GM21528 (cell line): ENCODE data around the gene NEDD4L.

ENCODE experiments used
- ATAC-seq: cut with Tn5 transposase; IDR thresholded peaks from one replicate; pipeline ENCODE4 v1.9.1; 2021; ENCODE audit warnings: mild to moderate bottlenecking, moderate library complexity; ENCODE audit not compliant: unreplicated experiment, low FRiP score

NEDD4L gene

DNA sequence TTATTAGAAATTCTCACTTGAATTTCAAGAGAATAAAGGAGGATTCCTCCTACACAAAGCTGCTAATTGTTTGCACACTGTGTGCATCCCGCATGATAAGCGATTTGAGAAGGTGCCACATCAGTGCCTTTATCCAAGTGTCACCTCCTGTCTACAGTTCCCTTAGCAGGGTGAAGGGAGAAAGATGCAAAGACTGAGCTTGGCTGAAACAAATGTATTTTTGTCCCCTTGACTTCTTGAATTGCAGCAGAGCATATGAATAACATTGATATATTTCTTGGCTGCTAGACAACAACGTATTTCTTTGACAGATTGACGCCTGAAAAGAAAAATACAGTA, 255.1 kb downstream of the NEDD4L start:
- no peak for ATAC-seq

GRCh38 chr18:58299936-58300335, 255.9 kb downstream of the NEDD4L start:
- no peak for ATAC-seq

DNA sequence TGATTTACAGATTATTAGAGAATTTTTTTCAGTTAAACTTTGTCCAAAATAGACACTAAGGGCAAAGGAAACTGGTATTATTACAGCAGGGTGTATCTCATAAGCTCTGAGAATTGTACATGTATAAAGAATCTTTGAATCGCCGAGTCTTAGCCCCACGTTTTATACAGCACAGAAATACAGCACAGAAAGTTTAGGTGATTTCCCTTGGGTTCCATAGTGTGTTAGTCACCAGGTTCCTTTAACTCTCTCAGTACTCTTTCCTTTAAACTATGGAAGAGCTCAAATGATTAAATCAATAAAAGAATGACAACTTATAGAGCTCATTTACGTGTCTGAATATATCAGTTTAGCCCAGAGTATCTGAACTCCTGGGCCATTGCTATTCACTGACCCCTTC, 256.8 kb downstream of the NEDD4L start:
- ATAC-seq, result no peak

GRCh38 chr18:58302811-58303210, 258.8 kb downstream of the NEDD4L start:
- no peak for ATAC-seq

- ATAC-seq, result peak; percentile 67
These were observed 259.3 kb downstream of the NEDD4L start for GRCh38 chr18:58303363-58303762.

GRCh38 chr18:58305792-58306191, 261.8 kb downstream of the NEDD4L start:
- no peak for ATAC-seq

DNA sequence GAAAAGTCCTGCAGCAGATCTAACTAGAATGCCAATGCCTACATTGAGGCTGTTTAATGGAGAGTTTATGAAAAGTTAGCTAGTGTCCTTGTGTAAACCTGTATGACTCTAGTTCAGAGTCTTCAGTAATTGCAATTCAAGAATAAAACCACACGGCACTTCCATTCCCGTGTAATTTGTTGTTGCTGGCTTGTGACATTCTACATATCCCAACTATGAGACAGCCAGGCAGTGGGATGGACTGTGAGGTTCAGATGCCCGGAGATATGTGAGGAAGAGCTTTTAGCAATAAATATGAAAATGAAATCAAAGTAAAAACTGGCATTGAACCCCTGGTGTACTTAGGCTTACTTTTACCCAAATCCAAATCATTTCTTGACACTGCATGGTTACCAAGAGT, 263.4 kb downstream of the NEDD4L start:
- no peak for ATAC-seq

DNA sequence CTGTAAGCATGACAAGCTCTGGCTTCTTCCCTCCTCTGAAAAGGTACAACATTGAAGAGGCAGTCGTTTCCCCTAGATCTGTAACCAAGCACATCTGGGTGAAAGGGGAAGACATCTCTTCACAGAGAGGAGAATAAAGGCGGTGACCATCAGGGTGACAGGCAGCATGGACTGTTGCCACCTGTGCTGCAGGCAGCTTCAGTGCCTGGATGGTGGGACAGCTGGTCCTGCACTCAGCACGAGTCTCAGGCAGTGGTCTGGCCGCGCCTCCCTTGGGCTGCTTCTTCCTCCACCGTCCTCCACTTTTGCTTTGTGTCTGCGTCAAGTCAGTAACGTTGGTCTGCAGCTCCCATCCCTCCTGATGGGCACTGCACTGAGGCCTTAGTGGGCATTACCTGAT, 264.4 kb downstream of the NEDD4L start:
- ATAC-seq, result no peak

DNA sequence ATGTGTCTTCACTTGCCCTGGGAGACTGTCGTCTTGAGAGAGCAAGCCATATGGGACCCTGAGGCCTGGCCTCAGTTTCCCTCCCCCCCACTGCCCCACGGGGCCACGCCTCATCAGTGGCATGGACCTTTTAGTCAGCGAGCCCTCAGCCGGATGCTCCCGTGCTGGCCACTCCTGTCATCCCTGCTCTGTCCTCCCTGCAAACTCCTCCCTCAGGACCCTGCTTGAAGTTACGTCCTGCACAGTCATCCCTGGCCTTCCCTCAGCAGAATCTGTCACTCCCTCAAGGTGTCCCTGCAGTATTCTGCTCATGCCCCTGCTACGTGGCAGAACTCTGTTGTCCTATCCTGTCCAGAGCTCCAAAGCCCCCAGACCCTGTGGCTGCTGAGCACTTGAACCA, 265.1 kb downstream of the NEDD4L start:
- no peak for ATAC-seq

DNA sequence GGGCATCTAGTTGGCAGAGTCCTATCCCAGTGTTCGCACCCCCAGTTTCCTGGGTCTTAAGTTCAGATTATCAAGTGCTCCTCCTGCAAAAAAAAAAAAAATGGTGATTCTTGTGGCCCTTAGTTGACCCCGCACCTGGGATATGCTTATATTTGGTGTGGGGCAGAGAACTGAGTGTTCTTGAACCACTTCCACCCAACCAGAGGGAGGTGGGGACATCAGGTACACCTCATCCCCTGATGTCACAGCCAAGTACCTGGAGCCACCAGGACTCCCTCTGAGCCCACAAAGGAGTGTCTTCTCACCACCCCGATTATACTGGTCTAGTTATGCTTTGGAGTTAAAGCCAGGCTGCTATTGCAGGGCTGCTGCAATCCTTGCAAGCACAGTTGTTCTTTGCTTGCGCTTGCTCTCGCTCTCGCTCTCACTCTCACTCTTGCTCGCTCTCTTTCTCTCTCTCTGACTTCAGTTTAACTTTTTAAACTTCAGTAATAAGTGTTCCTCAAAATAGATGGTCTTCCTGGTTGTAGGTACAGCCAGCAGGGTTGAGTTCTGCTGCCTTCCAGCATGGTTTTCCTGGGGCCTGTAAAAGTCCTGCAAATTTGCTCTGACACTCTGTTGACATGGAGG, 265.7 kb downstream of the NEDD4L start:
- no peak for ATAC-seq

- ATAC-seq, result no peak
These were observed 266.5 kb downstream of the NEDD4L start for GRCh38 chr18:58310517-58310916.

- ATAC-seq, result no peak
These were observed 267.4 kb downstream of the NEDD4L start for GRCh38 chr18:58311390-58311789.

GRCh38 chr18:58313491-58314032, 269.5 kb downstream of the NEDD4L start:
- ATAC-seq, result no peak

DNA sequence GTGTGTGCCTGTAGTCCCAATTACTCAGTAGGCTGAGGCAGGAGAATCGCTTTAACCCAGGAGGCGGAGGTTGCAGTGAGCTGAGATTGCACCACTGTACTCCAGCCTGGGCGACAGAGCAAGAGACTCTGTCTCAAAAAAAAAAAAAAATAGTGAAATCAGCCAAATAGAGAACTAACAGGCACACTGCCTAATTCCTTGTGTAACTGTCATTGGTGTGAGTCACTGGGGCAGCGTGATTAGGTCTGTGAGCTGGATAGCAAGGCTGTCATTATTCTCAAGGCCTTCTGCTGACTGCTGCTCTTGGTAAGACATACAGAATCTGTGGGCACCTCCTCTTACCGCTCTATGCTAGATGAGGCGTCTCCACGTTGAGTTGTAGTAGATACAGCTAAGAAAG, 270.3 kb downstream of the NEDD4L start:
- no peak for ATAC-seq

DNA sequence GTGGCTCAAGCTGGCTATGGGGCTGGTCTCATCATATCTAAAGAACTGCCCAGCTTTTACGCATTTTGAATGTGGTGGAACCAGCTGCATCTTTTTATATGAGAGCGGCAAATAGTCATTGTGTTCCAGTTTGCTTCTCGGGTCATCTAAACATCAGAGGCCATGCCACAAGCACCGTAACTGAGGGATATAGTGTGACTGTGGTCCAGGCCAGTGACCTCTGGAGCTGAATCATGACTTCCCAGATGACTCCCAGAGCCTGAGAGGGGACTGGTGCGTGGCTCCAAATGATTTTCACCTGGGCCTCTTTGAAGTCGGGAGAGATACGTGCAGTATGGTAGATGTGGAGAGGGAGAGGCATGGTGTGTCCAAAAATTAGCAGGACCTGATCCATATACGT, 271.0 kb downstream of the NEDD4L start:
- ATAC-seq, result no peak

DNA sequence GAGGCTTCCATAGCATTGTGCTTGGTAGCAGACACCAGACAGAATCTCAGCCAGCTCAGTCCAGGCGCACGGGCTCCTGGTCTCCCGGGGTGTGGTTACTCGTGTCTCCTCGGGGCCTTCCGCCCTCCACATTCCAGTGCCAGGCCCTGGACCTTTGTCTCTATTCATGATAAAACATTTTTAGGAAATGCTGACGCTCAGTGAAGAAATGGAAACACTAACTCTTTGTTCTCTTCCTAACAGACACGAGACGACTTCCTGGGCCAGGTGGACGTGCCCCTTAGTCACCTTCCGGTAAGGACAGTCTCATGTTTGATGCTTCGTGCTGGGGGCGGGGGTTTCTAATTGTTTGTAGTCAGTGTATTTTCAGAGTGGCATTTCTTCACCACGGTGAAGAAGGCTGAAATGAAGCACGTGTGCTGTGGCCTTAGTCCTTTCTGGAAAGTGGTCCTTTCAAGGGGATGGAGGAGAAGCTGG, 271.8 kb downstream of the NEDD4L start:
- ATAC-seq, result no peak

DNA sequence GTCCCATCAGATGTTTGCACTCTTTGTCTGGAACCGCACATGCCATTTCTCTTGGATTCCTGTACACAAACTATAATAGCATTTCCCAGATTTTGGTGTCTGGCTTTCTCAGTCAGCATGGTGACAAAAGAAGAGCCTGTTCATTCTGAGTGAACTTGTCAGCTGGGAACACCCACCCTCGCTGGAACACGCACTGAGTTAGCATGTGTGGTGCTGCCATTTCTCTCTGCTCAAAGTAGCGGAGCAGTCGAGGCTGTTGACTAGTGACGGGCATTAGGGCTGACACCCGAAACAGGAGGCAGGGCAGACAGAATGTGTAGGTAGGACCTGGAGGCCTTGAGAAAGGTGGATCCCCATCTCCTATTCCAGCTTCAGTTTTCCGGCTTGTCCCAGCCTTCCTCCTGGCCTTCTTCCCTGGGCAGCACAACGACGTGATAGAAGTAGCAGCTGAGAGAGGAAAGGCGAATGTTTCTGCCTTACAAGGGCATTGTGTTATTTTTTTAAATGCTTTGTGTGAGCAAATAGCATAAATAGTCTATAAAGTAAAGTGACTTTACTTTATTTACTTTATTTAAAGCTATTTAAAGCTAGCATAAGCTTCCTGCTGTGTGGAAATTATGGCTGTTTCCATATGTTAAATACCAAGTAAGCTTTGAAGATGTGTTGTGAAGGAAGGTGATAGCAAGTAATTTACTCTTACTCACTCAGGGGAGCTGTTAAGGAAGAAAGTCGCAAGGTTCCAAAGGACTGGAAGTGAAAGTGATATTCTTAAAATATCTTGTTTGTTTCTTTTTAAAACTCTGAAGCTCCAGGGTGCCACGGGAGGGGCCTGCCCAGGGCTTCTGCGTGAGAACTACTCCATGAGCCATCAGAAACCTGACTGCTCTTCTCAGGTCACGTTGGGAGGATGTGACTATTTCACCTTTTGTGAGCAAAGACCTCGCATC, 272.6 kb downstream of the NEDD4L start:
- ATAC-seq, result no peak

DNA sequence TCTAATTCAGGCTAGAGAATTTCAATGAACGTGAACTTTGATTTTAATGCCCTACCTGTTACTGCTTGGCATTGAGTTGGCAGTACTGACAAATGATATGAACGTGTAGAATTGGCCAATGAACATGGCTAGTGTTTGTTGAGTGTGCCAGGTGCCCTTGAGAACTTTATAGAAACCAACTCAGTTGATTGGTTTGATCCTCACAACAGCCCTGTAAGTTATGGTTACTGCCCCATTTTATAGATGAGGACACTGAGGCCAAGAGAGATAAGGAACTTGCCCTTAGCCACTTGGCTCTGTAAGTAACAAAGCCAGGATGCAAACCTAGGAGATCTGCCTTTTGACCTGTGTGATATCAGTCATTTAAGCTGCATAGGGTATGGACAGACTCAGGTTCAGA, 275.7 kb downstream of the NEDD4L start:
- ATAC-seq, result no peak

GRCh38 chr18:58320907-58321561, 277.0 kb downstream of the NEDD4L start:
- no peak for ATAC-seq

DNA sequence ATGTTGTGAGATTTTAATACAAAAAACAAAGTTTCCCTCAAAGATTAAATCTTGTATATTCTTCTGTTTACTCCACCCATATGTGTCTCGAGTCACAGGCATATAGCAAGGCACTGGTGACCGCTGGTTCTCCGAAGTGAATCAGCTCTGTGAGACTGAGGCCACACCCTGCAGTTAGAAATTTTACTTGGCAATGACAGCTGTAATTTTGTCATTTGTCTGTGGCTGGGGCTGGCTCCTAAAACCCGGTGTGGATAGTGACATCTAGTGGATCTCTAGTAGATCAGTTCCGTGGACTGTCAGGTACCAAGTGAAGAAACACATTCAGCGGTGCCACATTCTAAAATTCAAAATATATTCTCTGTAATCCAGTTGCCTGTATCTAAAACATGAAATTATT, 278.0 kb downstream of the NEDD4L start:
- ATAC-seq, result no peak

GRCh38 chr18:58322464-58322863, 278.4 kb downstream of the NEDD4L start:
- ATAC-seq, result no peak
